Suprapubic skin (tissue), 2 donors: ENCODE results near the gene FAT4.

Experiments
- EP300 ChIP-seq: sonication (generic); formaldehyde crosslinking; IDR thresholded peaks from one replicate; pipeline ENCODE4 v1.6.1; 2017; ENCODE audit warnings: antibody characterized with exemption
- POLR2A ChIP-seq, 2 donors: fragments of 450-650 bp; IDR thresholded peaks; one replicate each; pipeline ENCODE4 v1.6.1; 2017; ENCODE audit warnings: antibody characterized with exemption in 2 of 2, mild to moderate bottlenecking in 2 of 2, moderate library complexity in 2 of 2

DNA sequence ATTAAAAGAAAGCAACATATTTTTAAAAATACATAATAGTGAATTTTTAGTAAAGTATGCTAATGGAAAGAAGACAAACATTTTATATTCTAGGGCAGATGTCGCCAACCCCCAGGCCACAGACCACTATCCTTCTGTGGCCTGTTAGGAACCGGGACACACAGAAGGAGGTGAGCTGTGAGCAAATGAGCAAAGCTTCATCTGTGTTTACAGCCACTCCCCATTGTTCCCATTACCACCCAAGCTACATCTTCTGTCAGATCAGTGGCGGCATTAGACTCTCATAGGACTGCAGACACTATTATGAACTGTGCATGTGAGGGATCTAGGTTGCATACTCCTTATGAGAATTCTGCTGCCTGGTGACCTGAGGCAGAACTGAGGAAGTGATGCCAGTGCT is 37.0 kb upstream of the FAT4 start:
- TF ChIP-seq POLR2A (IDR thresholded peaks at IDR 0.05) = no peak
- no peak for TF ChIP-seq EP300
